DMS153 treated with DMSO at 0.1 percent for 48 hours (cell line): ENCODE data around the gene PLCD3.
A peak's percentile ranks its signal among the peaks of the same experiment; 100 is the strongest.

Experiments
- DNase-seq: peaks from one replicate; lab custom pipeline; 2025; ENCODE audit not compliant: unreplicated experiment; lab: John Stamatoyannopoulos, UW

The PLCD3 gene

GRCh38 chr17:45081047-45081703, 51.1 kb downstream of the PLCD3 start:
- DNase-seq = no peak

GRCh38 chr17:45077643-45078042, 54.7 kb downstream of the PLCD3 start:
- no peak for DNase-seq

- DNase-seq = no peak
Observed at GRCh38 chr17:45073414-45074070, 58.8 kb downstream of the PLCD3 start.

GRCh38 chr17:45070809-45071208, 61.5 kb downstream of the PLCD3 start:
- no peak for DNase-seq

GRCh38 chr17:45070001-45070400, 62.3 kb downstream of the PLCD3 start:
- DNase-seq = no peak

GRCh38 chr17:45067637-45068036, 64.7 kb downstream of the PLCD3 start:
- no peak for DNase-seq

- no peak for DNase-seq
Observed at GRCh38 chr17:45063198-45063597, 69.1 kb downstream of the PLCD3 start.

- no peak for DNase-seq
Observed at GRCh38 chr17:45061606-45062205, 70.6 kb downstream of the PLCD3 start.

- DNase-seq = peak; percentile 95
Observed at GRCh38 chr17:45060797-45061605, 71.3 kb downstream of the PLCD3 start, which contains the start of gene NMT1. NMT1 (plus strand) TSS chr17:45061317; CDS start chr17:45061330, 13 bp downstream.

- no peak for DNase-seq
Observed at GRCh38 chr17:45060382-45060796, 71.9 kb downstream of the PLCD3 start.
